Transverse colon (tissue), 4 donors: Measurements from ENCODE around the gene BACE2.

Experiments
- CTCF ChIP-seq, 5 experiments: fragments of 200-600 bp in 3 of 5; fragments of 450-650 bp in 2 of 5; sonication (generic) in 3 of 5; IDR thresholded peaks; 1 replicate in 2 of 5; 2 replicates in 3 of 5; pipeline ENCODE4 v1.5.1; 2016 to 2017; ENCODE audit warnings: antibody characterized with exemption in 5 of 5, inconsistent platforms in 3 of 5, mild to moderate bottlenecking in 2 of 5, moderate library complexity in 1 of 5
- EP300 ChIP-seq: sonication (generic); formaldehyde crosslinking; IDR thresholded peaks from one replicate; pipeline ENCODE4 v1.6.1; 2017; ENCODE audit warnings: antibody characterized with exemption, low read depth
- POLR2A ChIP-seq: fragments of 450-650 bp; IDR thresholded peaks from one replicate; pipeline ENCODE4 v1.6.1; 2016; ENCODE audit warnings: antibody characterized with exemption, mild to moderate bottlenecking, moderate library complexity
- POLR2AphosphoS5 ChIP-seq, 3 donors: sonication (generic); formaldehyde crosslinking; IDR thresholded peaks; one replicate each; pipeline ENCODE4 v1.6.1; 2016; ENCODE audit warnings: antibody characterized with exemption in 3 of 3

DNA sequence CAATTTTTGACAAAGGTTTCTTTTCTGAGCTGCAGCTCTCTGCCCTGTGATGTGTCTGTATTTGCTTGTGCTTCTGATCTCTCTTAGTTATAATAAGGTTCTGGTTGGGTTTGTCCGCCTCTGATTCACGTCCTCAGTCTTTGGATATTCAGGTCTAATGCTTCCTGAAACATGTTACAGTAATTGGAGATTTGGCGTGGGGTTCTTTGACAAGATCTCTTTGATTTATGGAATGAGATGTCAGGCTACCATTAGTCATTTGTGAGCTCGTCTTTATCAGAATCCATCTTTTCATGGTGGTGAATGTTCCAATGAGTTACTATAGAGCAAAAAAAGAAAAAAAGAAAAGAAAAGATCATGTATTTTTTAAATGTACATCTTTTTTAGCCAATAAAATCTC lies 62.5 kb downstream of the BACE2 start:
- TF ChIP-seq CTCF (IDR thresholded peaks at IDR 0.05) (no peak), EP300 (no peak), POLR2A (no peak), POLR2AphosphoS5 (IDR thresholded peaks at IDR 0.05) (no peak)
